Mucosa of stomach (tissue), 1 donor: ENCODE results near the gene SSR2.

ENCODE experiments used
- H3K27me3 ChIP-seq: one replicate; pipeline ENCODE4 v1.7.0; 2013; ENCODE audit warnings: mild to moderate bottlenecking, low read length; ENCODE audit not compliant: control insufficient read depth, insufficient read depth
- H3K36me3 ChIP-seq: one replicate; pipeline ENCODE4 v1.7.0; 2013; ENCODE audit warnings: low read length; ENCODE audit not compliant: control insufficient read depth, insufficient read depth
- H3K4me1 ChIP-seq: one replicate; pipeline ENCODE4 v1.7.0; 2013; ENCODE audit warnings: mild to moderate bottlenecking, low read length; ENCODE audit not compliant: control insufficient read depth, insufficient read depth
- H3K4me3 ChIP-seq: one replicate; pipeline ENCODE4 v1.7.0; 2013; ENCODE audit warnings: low read length
- H3K9ac ChIP-seq: one replicate; pipeline ENCODE4 v1.7.0; 2013; ENCODE audit warnings: mild to moderate bottlenecking, low read length, moderate library complexity
- H3K9me3 ChIP-seq: one replicate; pipeline ENCODE4 v1.7.0; 2013; ENCODE audit warnings: mild to moderate bottlenecking, low read length, moderate library complexity; ENCODE audit not compliant: control insufficient read depth
- donor health status: Pancreatic carcinoma.

SSR2 gene

GRCh38 chr1:155964193-155964592, 56.6 kb downstream of the SSR2 start:
- Histone ChIP-seq H3K4me1 (peaks cover 33% of the 10 kb centered on the region), H3K4me3 (no peak overlapping the region), H3K9me3 (no peaks in the 10 kb centered on the region), H3K27me3 (no peaks in the 10 kb centered on the region), H3K36me3 (peaks cover 27% of the 10 kb centered on the region), H3K9ac (no peak overlapping the region)

GRCh38 chr1:155962599-155963211, 58.0 kb downstream of the SSR2 start:
- Histone ChIP-seq H3K9me3 (no peaks in the 10 kb centered on the region), H3K9ac (no peak overlapping the region), H3K27me3 (no peaks in the 10 kb centered on the region), H3K36me3 (peaks cover 20% of the 10 kb centered on the region), H3K4me1 (peaks cover 19% of the 10 kb centered on the region), H3K4me3 (no peak overlapping the region)

GRCh38 chr1:155961937-155962336, 58.8 kb downstream of the SSR2 start:
- Histone ChIP-seq H3K27me3 (no peaks in the 10 kb centered on the region), H3K4me3 (no peak overlapping the region), H3K36me3 (peaks cover 20% of the 10 kb centered on the region), H3K9ac (no peak overlapping the region), H3K4me1 (peaks cover 13% of the 10 kb centered on the region), H3K9me3 (no peaks in the 10 kb centered on the region)

GRCh38 chr1:155960081-155960745, 60.5 kb downstream of the SSR2 start:
- Histone ChIP-seq H3K4me1 (peaks cover 10% of the 10 kb centered on the region), H3K27me3 (no peaks in the 10 kb centered on the region), H3K4me3 (no peak overlapping the region), H3K36me3 (peaks cover 22% of the 10 kb centered on the region), H3K9me3 (no peaks in the 10 kb centered on the region), H3K9ac (no peak overlapping the region)
